Stimulated activated CD8-positive, alpha-beta memory T cell treated with anti-CD3 and anti-CD28 coated beads, Interleukin-12 subunit alpha, Interleukin-12 subunit beta, amount 100 ng/mL, for 1 hour (primary cell): ENCODE measurements around the gene PKN3.

Experiments used
- DNase-seq: peaks from one replicate; pipeline ENCODE4 v3.0.0-alpha.2; 2020; ENCODE audit warnings: low read depth

The PKN3 gene

DNA sequence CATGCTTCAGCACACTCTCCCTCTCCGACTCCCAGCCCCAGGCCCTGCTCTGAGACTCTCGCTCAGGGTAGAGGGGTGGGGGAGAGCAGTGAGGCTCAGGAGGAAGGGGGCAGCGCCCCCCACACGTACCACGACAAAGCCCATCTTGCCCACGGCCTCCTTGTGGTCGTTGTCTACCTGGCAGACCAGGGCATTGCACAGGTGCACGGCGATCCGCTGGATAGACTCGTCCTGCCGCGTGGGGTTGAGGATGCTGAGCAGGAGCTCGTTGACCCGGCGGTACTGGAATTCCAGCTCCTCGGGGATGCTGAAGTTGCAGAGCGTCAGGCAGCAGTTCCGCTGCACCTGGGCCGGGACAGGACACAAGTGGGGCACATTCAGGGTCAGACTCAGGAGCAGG is 40.1 kb downstream of the PKN3 start:
- no peak for DNase-seq

DNA sequence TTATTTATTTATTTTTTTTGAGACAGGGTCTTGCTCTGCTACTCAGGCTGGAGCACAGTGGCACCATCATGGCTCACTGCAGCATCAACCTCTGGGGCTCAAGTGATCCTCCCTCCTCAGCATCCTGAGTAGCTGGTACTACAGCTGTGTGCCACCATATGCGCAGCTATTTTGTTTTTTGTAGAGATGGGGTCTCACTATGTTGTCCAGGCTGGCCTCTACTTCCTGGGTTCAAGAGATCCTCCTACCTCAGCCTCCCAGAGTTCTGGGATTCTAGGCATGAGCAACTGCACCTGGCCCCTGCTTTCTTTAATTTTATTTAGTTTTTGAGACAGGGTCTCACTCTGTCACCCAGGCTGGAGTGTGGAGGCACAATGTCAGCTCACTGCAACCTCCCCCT is 41.1 kb downstream of the PKN3 start:
- DNase-seq = no peak

DNA sequence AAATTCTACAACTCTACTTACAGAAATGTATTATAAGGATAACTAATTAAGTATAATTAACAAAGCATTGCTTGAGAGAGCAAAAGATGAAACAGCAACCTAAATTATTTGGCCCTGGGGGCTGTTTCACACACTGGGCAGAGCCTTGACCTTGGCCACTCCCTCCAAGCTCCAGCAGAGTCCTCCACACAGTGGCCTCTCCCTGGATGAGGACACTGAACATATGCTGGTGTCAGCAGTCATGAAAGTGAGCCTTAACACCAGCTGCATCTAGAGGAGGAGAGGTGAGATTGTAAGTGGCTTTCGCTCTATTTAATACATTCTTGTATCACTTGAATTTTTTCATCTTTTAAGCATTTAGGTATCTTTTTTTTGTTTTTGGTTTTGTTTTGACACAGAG is 44.9 kb downstream of the PKN3 start:
- DNase-seq = no peak

DNA sequence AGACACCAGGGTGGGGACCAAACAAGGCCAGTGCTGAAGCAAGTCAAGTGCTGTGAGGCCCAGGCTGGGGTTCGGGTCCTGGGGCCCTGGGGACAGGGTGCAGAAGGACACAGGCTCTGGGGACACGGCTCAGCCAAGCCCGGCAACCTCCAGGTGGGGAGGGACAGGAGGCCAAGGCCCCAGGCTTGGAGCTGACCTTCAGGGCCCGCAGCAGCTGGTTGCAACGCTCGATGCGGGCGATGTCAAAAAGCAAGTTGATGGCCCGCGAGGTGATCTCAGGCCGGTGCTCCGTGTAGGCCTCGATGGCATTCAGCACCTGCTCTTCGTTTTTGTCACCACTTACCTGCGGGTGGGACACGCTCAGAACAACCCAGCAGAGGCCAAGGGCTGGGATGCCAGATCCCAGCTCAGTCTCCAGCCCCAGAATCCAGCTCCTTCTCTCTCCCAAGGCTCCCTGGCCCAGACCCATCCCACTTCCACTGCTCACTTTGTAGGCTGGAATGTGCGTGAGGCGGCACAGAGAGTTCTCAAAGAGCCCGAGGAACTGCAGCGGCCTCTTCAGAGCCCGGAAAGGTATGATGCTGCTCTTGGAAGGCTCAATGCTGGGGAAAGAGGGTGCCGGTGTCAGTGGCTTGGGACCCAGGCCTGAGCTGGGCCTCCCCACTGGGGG is 48.8 kb downstream of the PKN3 start:
- DNase-seq = no peak

DNA sequence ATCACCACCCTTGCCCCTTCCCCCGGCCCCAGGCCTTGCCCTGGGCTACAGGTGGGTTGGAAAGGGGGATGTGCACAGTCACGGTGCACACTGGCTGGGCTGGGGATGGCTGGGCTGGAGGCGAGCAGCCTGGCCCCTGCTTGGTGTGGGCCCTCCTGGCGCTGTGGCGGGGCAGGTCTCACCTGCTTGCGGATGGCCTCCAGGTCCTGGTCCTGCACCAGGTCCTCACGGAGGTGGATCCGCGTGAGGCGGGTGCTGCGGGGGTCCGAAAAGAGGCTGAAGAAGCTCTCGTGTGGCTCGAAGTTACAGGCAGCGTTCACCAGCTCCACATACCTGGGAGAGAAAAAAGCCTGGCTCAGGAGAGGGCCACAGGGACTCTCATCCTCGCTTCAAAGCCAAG is 51.3 kb downstream of the PKN3 start:
- DNase-seq = no peak

DNA sequence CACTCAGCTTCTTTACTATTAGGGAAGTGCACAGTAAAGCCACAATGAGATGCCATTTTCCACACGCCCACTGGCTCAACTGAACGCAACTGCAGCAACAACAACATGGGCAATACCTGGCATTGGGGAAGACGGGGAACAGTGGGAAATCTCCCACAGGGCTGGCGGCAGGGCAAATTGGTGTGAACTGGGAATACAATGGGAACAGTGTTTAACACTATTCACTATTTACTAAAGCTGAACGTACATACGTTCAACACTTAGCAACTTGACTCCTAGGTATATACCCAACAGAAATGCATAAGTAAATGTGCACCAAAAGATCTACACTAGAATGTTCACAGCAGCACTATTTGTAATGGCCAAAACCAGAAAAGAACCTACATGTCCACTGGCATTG is 55.3 kb downstream of the PKN3 start:
- no peak for DNase-seq

DNA sequence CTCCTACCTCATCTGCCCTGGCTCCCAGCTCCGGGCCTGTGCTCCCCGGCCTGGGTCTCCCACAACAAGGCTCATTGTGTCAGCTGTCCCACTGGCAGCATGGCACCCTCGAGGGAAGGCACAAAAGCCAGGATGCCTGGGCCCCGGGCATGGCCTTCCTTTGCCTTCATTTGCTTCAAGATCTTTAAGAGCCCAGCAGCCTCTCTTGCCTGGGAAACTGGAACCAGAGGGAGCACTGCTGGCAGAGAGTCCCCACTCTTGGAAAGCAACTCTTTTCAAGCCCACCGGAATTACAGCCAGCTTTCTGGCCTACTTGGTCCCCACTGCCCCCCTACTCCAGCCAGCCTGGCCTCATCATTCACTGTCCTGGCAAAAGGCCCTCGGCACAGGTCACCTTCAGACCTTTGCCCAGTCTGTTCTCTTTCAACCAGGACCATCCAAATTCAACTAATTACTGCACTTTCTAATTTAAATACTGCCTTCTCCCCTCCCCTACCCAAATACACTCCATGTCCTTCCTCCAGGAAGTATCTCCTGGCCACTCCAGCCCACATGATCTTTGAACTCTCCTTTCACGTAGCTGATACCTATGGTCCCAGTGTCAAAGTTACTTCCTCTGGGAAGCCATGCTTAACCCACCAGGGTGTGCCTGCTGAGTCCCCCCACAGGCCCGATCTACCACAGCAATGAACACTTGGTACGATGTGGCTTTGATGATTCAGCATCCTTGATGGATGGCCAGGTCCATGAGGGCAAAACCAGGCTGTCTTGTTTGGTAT is 60.6 kb downstream of the PKN3 start:
- DNase-seq = no peak

DNA sequence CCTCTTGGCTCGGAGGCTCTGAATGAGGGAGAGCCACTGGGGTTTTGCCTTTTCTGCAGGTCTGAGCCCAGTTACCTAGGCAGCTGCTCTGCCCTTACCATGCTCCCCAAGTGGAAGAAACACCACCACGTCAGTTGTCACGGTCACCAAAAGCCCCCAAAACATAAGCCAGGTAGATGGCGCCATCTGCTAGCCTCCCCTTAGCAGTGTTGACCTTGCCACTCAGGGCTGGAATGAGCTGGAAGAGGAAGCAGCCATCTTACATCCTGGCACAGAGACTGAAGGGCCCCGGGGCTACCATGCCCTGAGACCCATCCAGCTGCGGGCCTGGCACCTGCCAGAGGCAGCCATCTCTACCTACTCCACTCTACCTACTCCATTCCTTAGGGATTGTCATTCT is 62.1 kb downstream of the PKN3 start:
- DNase-seq = no peak

DNA sequence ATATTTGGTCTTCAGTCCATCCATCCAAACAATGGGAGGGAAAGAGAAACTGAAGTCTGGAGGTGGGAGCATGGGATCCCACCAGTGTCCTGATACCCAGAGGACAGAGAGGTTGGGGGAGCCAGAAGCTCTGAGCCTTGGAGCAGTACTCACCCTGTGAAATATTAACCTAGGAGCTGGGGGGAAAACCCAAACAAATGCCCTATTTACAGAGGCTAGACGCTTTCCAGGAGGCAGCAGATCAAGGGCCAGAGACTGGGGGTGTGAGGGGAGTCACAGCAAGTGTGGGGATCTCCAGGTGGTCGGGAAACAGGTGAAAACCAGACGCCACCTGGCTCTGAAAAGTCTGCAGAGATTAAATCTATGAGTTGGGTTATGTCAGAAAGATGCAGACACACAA is 63.2 kb downstream of the PKN3 start:
- no peak for DNase-seq

DNA sequence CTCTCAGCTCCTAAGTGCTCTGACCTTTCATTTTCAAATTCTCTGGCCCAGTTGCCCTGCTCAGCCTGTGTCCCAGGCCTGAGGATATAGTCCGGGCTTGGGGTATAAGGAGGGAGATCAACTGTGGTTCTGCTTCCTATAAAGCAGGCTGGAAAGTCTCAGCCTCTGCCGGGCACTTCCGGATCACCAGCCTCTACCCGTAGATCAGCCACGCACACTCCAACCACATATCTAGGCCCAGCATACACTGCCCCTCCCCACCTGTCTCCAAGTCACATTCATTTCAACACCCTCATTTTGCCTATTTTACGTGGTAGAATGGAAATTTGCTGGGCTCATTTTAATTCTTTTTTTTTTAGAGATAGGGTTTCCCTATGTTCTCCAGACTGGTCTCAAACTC is 66.3 kb downstream of the PKN3 start:
- DNase-seq = no peak
